K562 (cell line): ENCODE measurements around the gene GIGYF1. TPM values are rescaled to one million over a fixed set of nuclear protein-coding genes. Genes with fewer than 3 reads are reported as not detected.

ENCODE experiments used
- BRD4 ChIP-seq: fragments of 200-600 bp; sonication (generic); IDR thresholded peaks from 2 replicates; pipeline ENCODE4 v1.6.1; 2017; ENCODE audit warnings: inconsistent platforms
- CBFA2T3 ChIP-seq: fragments of 450-650 bp; IDR thresholded peaks from 2 replicates; pipeline ENCODE4 v1.6.1; 2017
- HCFC1 ChIP-seq: IDR thresholded peaks from 2 replicates; pipeline ENCODE4 v1.6.1; 2012; ENCODE audit warnings: low read depth, low read length, improper control_type of control experiment
- LEF1 ChIP-seq: fragments of 450-650 bp; IDR thresholded peaks from 2 replicates; pipeline ENCODE4 v1.6.1; 2016; ENCODE audit warnings: mild to moderate bottlenecking
- MTA3 ChIP-seq: fragments of 450-650 bp; formaldehyde crosslinking; IDR thresholded peaks from 2 replicates; pipeline ENCODE4 v1.6.1; 2017; ENCODE audit warnings: mild to moderate bottlenecking, borderline replicate concordance
- MTF1 ChIP-seq: fragments of 250-450 bp; sonication (Bioruptor Pico); IDR thresholded peaks from 2 replicates; pipeline ENCODE4 v1.9.0; 2021; ENCODE audit warnings: moderate library complexity, mild to moderate bottlenecking, inconsistent platforms, borderline replicate concordance
- NCOA6 ChIP-seq: fragments of 450-650 bp; IDR thresholded peaks from 2 replicates; pipeline ENCODE4 v1.6.1; 2017; ENCODE audit warnings: mild to moderate bottlenecking
- PURB ChIP-seq: sonication (generic); formaldehyde crosslinking; IDR thresholded peaks from 2 replicates; pipeline ENCODE4 v1.9.0; 2021; ENCODE audit warnings: low read depth, mild to moderate bottlenecking, missing genetic modification reagents
- RNF2 ChIP-seq: sonication (generic); IDR thresholded peaks from 2 replicates; pipeline ENCODE4 v1.6.1; 2016
- SMARCE1 ChIP-seq: fragments of 450-650 bp; IDR thresholded peaks from 2 replicates; pipeline ENCODE4 v1.7.1; 2016; ENCODE audit warnings: mild to moderate bottlenecking
- ZNF507 ChIP-seq: conservative IDR thresholded peaks from 2 replicates; pipeline ENCODE4 v1.6.1; 2017; ENCODE audit warnings: missing genetic modification characterization, missing compliant biosample characterization
- ZNF696 ChIP-seq: fragments of 250-450 bp; sonication (Bioruptor Pico); conservative IDR thresholded peaks from 2 replicates; pipeline ENCODE4 v1.4.0; 2020; ENCODE audit warnings: mild to moderate bottlenecking, moderate library complexity
- polyA plus RNA-seq, 8 experiments: library from polyadenylated mRNA; depleted of rRNA in 4 of 8; stranded (reverse) in 5 of 8; unstranded in 3 of 8; fragments of >200 nt; fragmentation: Nextera tagmentation in 2 of 8; fragmentation: Illumina TruSeq in 1 of 8; extraction: Ambion mirVana in 2 of 8; extraction: Trizol in 1 of 8; gene quantifications; 2 replicates each; pipeline versions ENCODE4 v1.2.1 to v1.2.3, GENCODE V29; 2011 to 2014; ENCODE audit warnings: inconsistent platforms in 1 of 8, missing spikeins in 1 of 8
- total RNA-seq, 7 experiments: library from RNA; depleted of rRNA in 6 of 7; stranded (reverse); fragments of >200 nt in 6 of 7; fragmentation: Illumina TruSeq in 2 of 7; extraction: Trizol in 2 of 7; gene quantifications; 2 replicates each; pipeline versions ENCODE4 v1.2.1 to v1.2.3, GENCODE V29; 2011 to 2021; ENCODE audit warnings: low replicate concordance in 1 of 7
- TF ChIP-seq, protein P1 (sequence below): sonication (generic); formaldehyde crosslinking; IDR thresholded peaks from 2 replicates; pipeline ENCODE4 v1.8.0; 2022; ENCODE audit warnings: mild to moderate bottlenecking, missing genetic modification reagents
- TF ChIP-seq, protein P2 (sequence below): fragments of 250-450 bp; sonication (Bioruptor Pico); IDR thresholded peaks from 2 replicates; pipeline ENCODE4 v1.8.0; 2021; ENCODE audit warnings: moderate library complexity, mild to moderate bottlenecking, inconsistent platforms
- TF ChIP-seq, protein P3 (sequence below): sonication (generic); formaldehyde crosslinking; IDR thresholded peaks from 2 replicates; pipeline ENCODE4 v1.8.0; 2023; ENCODE audit warnings: missing genetic modification reagents, mild to moderate bottlenecking, borderline replicate concordance

The GIGYF1 gene
- total and polyA plus RNA-seq, 9 of the 15 experiments (the other 6 are each of a cell fraction or from before 2014, with no cell fraction given): 0.56 to 76.2 (median 16.8) TPM

DNA sequence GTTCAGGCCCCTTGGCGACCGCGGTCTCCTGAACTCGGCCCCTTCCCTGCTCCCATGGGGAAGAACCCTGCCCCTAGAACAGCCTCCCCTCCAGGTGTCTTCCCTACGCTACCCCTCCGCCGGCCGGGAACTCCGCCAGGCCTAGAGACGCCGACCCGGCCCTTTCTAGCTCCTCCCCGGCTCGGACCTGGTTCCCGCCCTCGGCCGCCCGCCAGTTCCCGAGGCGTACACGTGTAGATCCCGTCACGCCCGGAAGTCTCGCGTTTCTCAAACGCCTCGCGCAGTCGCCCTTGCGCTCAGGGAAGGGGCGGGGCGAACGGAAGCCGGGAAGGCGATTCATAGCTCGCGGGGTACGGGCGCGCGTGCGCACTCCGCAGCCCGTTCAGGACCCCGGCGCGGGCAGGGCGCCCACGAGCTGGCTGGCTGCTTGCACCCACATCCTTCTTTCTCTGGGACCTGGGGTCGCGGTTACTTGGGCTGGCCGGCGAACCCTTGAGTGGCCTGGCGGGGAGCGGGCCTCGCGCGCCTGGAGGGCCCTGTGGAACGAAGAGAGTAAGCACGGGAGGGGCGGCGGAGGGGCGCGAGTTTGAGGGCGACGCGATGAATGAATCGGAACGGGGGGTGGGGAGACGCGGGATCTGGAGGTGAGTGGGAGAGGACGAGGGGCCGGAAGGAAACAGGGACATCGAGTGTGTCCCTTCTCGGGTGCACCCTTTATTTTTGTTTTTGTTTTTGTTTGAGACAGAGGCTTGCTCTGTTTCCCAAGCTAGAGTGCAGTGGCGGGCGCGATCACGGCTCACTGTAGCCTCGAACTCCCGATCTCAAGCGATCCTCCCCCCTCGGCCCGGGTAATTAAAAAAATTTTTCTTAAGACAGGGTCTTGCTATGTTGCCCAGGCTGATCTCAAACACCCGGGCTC lies 12.0 kb upstream of the GIGYF1 start, which contains the start of gene POP7 (continued):
- TF ChIP-seq, protein P1, sequence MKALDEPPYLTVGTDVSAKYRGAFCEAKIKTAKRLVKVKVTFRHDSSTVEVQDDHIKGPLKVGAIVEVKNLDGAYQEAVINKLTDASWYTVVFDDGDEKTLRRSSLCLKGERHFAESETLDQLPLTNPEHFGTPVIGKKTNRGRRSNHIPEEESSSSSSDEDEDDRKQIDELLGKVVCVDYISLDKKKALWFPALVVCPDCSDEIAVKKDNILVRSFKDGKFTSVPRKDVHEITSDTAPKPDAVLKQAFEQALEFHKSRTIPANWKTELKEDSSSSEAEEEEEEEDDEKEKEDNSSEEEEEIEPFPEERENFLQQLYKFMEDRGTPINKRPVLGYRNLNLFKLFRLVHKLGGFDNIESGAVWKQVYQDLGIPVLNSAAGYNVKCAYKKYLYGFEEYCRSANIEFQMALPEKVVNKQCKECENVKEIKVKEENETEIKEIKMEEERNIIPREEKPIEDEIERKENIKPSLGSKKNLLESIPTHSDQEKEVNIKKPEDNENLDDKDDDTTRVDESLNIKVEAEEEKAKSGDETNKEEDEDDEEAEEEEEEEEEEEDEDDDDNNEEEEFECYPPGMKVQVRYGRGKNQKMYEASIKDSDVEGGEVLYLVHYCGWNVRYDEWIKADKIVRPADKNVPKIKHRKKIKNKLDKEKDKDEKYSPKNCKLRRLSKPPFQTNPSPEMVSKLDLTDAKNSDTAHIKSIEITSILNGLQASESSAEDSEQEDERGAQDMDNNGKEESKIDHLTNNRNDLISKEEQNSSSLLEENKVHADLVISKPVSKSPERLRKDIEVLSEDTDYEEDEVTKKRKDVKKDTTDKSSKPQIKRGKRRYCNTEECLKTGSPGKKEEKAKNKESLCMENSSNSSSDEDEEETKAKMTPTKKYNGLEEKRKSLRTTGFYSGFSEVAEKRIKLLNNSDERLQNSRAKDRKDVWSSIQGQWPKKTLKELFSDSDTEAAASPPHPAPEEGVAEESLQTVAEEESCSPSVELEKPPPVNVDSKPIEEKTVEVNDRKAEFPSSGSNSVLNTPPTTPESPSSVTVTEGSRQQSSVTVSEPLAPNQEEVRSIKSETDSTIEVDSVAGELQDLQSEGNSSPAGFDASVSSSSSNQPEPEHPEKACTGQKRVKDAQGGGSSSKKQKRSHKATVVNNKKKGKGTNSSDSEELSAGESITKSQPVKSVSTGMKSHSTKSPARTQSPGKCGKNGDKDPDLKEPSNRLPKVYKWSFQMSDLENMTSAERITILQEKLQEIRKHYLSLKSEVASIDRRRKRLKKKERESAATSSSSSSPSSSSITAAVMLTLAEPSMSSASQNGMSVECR (CRISPR knock-in tag): peak; percentile 80
- TF ChIP-seq LEF1 (no peak), NCOA6 (no peak), HCFC1 (peak; percentile 68; the same call in 1 of the 2 replicates), RNF2 (0 out of 2 replicates have a peak, but pooled peaks have one; percentile 5), PURB (CRISPR knock-in tag) (no peak), SMARCE1 (peak; percentile 52), ZNF507 (tag) (no peak), BRD4 (no peak), CBFA2T3 (no peak), MTA3 (peak; percentile 99), ZNF696 (CRISPR knock-in tag) (no peak), MTF1 (no peak)
- TF ChIP-seq, protein P2, sequence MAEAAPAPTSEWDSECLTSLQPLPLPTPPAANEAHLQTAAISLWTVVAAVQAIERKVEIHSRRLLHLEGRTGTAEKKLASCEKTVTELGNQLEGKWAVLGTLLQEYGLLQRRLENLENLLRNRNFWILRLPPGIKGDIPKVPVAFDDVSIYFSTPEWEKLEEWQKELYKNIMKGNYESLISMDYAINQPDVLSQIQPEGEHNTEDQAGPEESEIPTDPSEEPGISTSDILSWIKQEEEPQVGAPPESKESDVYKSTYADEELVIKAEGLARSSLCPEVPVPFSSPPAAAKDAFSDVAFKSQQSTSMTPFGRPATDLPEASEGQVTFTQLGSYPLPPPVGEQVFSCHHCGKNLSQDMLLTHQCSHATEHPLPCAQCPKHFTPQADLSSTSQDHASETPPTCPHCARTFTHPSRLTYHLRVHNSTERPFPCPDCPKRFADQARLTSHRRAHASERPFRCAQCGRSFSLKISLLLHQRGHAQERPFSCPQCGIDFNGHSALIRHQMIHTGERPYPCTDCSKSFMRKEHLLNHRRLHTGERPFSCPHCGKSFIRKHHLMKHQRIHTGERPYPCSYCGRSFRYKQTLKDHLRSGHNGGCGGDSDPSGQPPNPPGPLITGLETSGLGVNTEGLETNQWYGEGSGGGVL: no peak
- TF ChIP-seq, protein P3, sequence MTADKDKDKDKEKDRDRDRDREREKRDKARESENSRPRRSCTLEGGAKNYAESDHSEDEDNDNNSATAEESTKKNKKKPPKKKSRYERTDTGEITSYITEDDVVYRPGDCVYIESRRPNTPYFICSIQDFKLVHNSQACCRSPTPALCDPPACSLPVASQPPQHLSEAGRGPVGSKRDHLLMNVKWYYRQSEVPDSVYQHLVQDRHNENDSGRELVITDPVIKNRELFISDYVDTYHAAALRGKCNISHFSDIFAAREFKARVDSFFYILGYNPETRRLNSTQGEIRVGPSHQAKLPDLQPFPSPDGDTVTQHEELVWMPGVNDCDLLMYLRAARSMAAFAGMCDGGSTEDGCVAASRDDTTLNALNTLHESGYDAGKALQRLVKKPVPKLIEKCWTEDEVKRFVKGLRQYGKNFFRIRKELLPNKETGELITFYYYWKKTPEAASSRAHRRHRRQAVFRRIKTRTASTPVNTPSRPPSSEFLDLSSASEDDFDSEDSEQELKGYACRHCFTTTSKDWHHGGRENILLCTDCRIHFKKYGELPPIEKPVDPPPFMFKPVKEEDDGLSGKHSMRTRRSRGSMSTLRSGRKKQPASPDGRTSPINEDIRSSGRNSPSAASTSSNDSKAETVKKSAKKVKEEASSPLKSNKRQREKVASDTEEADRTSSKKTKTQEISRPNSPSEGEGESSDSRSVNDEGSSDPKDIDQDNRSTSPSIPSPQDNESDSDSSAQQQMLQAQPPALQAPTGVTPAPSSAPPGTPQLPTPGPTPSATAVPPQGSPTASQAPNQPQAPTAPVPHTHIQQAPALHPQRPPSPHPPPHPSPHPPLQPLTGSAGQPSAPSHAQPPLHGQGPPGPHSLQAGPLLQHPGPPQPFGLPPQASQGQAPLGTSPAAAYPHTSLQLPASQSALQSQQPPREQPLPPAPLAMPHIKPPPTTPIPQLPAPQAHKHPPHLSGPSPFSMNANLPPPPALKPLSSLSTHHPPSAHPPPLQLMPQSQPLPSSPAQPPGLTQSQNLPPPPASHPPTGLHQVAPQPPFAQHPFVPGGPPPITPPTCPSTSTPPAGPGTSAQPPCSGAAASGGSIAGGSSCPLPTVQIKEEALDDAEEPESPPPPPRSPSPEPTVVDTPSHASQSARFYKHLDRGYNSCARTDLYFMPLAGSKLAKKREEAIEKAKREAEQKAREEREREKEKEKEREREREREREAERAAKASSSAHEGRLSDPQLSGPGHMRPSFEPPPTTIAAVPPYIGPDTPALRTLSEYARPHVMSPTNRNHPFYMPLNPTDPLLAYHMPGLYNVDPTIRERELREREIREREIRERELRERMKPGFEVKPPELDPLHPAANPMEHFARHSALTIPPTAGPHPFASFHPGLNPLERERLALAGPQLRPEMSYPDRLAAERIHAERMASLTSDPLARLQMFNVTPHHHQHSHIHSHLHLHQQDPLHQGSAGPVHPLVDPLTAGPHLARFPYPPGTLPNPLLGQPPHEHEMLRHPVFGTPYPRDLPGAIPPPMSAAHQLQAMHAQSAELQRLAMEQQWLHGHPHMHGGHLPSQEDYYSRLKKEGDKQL (CRISPR knock-in tag): no peak
- TF ChIP-seq, all 486 proteins: peak for 154
